Osteocyte (in vitro differentiated cells): Measurements from ENCODE around the gene GAN. TPM values are rescaled to one million over a fixed set of nuclear protein-coding genes. Genes with fewer than 3 reads are reported as not detected.

Experiments
- DNase-seq: peaks from one replicate; pipeline ENCODE4 v3.0.0; 2021; ENCODE audit warnings: mixed read lengths; ENCODE audit not compliant: unreplicated experiment; ENCODE audit errors: extremely low spot score
- H3K27ac Mint-ChIP-seq: one replicate; pipeline ENCODE4 v1.8.0; 2021; ENCODE audit warnings: mild to moderate bottlenecking, mixed read lengths; ENCODE audit not compliant: unreplicated experiment
- H3K27me3 Mint-ChIP-seq: one replicate; pipeline ENCODE4 v1.8.0; 2021; ENCODE audit warnings: mixed read lengths; ENCODE audit not compliant: unreplicated experiment
- H3K36me3 Mint-ChIP-seq: one replicate; pipeline ENCODE4 v1.8.0; 2021; ENCODE audit warnings: mixed read lengths; ENCODE audit not compliant: unreplicated experiment
- H3K4me1 Mint-ChIP-seq: one replicate; pipeline ENCODE4 v1.8.0; 2021; ENCODE audit warnings: mixed read lengths; ENCODE audit not compliant: unreplicated experiment
- H3K4me3 Mint-ChIP-seq: one replicate; pipeline ENCODE4 v1.8.0; 2021; ENCODE audit warnings: mild to moderate bottlenecking, moderate library complexity, mixed read lengths; ENCODE audit not compliant: unreplicated experiment
- H3K9me3 Mint-ChIP-seq: one replicate; pipeline ENCODE4 v1.8.0; 2021; ENCODE audit warnings: mixed read lengths; ENCODE audit not compliant: unreplicated experiment
- CTCF ChIP-seq: fragments of 200-600 bp; sonication (generic); IDR thresholded peaks from 2 replicates; pipeline ENCODE4 v1.5.0; 2021; ENCODE audit warnings: antibody characterized with exemption, mild to moderate bottlenecking, moderate library complexity
- total RNA-seq: library from RNA; stranded (reverse); gene quantifications from 2 replicates; pipeline ENCODE4 v1.2.1, GENCODE V29; 2021

The GAN gene
- total RNA-seq, 1 donor from 2014 or later = 9.2 TPM

GRCh38 chr16:81278526-81278925, 36.2 kb upstream of the GAN start:
- H3K27ac Mint-ChIP-seq = no peak overlapping the region
- no peaks in the 10 kb centered on the region for H3K4me1 Mint-ChIP-seq
- TF ChIP-seq CTCF = no peak
- no peaks in the 10 kb centered on the region for H3K9me3 Mint-ChIP-seq
- no peaks in the 10 kb centered on the region for H3K27me3 Mint-ChIP-seq
- no peak overlapping the region for H3K4me3 Mint-ChIP-seq
- H3K36me3 Mint-ChIP-seq = no peaks in the 10 kb centered on the region
- no peak for DNase-seq

DNA sequence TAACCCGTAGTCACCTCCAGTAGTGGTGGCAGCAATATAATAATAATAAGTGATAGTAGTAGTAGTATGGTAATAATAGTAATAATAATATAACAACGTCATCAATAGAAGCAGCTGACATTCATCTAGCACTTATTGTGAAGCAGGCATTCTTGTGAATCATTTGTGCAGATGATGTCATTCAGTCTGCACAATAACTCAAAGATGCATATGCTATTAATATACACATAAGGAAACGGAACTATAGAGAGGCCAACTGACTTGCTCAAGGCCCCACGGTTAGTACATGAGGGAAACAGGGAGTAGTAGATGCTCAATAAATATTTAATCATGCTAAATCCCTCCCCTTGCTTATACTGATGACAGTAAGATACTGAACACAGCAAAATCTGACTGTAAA, 35.4 kb upstream of the GAN start:
- Mint-ChIP-seq H3K36me3 (no peaks in the 10 kb centered on the region), H3K4me3 (no peak overlapping the region), H3K27ac (no peak overlapping the region), H3K9me3 (no peaks in the 10 kb centered on the region), H3K4me1 (no peaks in the 10 kb centered on the region), H3K27me3 (no peaks in the 10 kb centered on the region)
- TF ChIP-seq CTCF = no peak
- no peak for DNase-seq

- TF ChIP-seq CTCF = no peak
- no peak overlapping the region for H3K27ac Mint-ChIP-seq
- H3K9me3 Mint-ChIP-seq = no peaks in the 10 kb centered on the region
- no peak for DNase-seq
- no peaks in the 10 kb centered on the region for H3K4me1 Mint-ChIP-seq
- peaks cover under 1% of the 10 kb centered on the region for H3K27me3 Mint-ChIP-seq
- H3K4me3 Mint-ChIP-seq = no peak overlapping the region
- H3K36me3 Mint-ChIP-seq = no peaks in the 10 kb centered on the region
Observed at GRCh38 chr16:81280393-81280792, 34.4 kb upstream of the GAN start.

DNA sequence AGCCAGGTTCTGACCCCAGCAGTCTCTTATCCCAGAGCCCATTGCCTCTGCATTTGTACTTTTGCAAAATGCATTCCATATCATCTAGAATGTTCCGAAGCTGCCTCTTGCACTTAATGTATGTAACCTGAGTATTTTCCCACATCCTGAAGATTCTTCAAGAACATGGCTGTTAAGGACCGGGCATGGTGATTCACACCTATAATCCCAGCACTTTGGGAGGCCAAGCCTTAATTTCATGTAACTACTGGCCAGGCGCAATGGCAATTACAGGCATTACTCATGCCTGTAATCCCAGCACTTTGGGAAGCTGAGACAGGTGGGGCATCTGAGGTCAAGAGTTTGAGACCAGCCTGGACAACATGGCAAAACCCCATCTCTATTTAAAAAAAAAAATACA, 31.7 kb upstream of the GAN start:
- no peak for TF ChIP-seq CTCF
- no peak for DNase-seq
- Mint-ChIP-seq H3K27me3 (peaks cover 2% of the 10 kb centered on the region), H3K9me3 (no peaks in the 10 kb centered on the region), H3K27ac (no peak overlapping the region), H3K36me3 (no peaks in the 10 kb centered on the region), H3K4me3 (no peak overlapping the region), H3K4me1 (no peaks in the 10 kb centered on the region)

DNA sequence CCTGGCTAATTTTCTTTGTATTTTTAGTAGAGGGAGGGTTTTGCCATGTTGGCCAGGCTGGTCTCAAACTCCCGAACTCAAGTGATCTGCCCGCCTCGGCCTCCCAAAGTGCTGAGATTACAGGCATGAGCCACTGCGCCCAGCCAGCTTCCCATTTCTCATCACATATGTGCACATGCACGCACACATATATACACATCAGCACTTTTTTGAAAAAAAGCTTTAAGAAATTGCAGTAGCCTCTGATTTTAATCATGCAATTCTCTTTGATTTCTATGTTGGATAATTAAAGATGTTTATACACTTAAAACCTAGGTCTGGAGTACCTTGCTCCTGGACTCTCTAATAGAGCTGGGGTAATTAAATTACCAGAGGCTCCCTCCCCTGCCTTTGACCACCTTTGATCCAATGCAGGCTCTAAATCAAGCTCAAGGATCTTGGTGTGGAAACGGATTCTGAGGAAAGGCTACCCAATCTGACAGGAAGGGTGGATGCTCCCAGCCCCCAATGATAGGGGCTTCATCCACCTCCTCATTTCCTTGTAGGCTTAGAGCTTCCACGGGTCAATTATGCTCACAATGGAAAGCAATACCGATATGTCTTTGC, 29.7 kb upstream of the GAN start:
- Mint-ChIP-seq H3K9me3 (no peaks in the 10 kb centered on the region), H3K27me3 (peaks cover 2% of the 10 kb centered on the region), H3K27ac (no peak overlapping the region), H3K4me1 (no peaks in the 10 kb centered on the region), H3K36me3 (no peaks in the 10 kb centered on the region), H3K4me3 (no peak overlapping the region)
- DNase-seq = no peak
- no peak for TF ChIP-seq CTCF
